Activated naive CD4-positive, alpha-beta T cell treated with anti-CD3 and anti-CD28 coated beads, Interleukin-2, amount 10 ng/mL, durations not matched to agents 7 days and 5 days (primary cell): ENCODE results near the gene MLST8.
"Not testable (repeated sequence)": the region's sequence is repeated elsewhere in the genome, so short reads cannot be mapped to it uniquely, and the experiment has no call there.

Experiments used
- CTCF ChIA-PET: fragments of 350-600 bp; sonication (Branson Sonifier 250); formaldehyde crosslinking; loops from one replicate; lab custom pipeline; 2021; ENCODE audit warnings: antibody characterized with exemption; lab: Charles Lee
- DNase-seq: peaks from one replicate; pipeline ENCODE4 v3.0.0-alpha.2; 2020
- H3K27ac Mint-ChIP-seq: one replicate; pipeline ENCODE4 v1.8.0; 2021; ENCODE audit warnings: mild to moderate bottlenecking, moderate library complexity, mixed read lengths
- H3K27me3 Mint-ChIP-seq: one replicate; pipeline ENCODE4 v1.8.0; 2021; ENCODE audit warnings: mild to moderate bottlenecking, mixed read lengths
- H3K36me3 Mint-ChIP-seq: one replicate; pipeline ENCODE4 v1.8.0; 2021; ENCODE audit warnings: mixed read lengths
- H3K4me1 Mint-ChIP-seq: one replicate; pipeline ENCODE4 v1.8.0; 2021; ENCODE audit warnings: mixed read lengths
- H3K4me3 Mint-ChIP-seq: one replicate; pipeline ENCODE4 v1.8.0; 2021; ENCODE audit warnings: mild to moderate bottlenecking, moderate library complexity, mixed read lengths
- H3K9me3 Mint-ChIP-seq: one replicate; pipeline ENCODE4 v1.8.0; 2021; ENCODE audit warnings: mixed read lengths

Gene MLST8

GRCh38 chr16:2238838-2239675 is 33.8 kb downstream of the MLST8 start:
- no peak overlapping the region for H3K4me3 Mint-ChIP-seq
- CTCF ChIA-PET = no interaction called here

GRCh38 chr16:2240331-2240730 is 35.1 kb downstream of the MLST8 start:
- H3K27me3 Mint-ChIP-seq = peaks cover 32% of the 10 kb centered on the region
- CTCF ChIA-PET, H3K36me3 Mint-ChIP-seq, H3K4me1 Mint-ChIP-seq, H3K4me3 Mint-ChIP-seq, H3K27ac Mint-ChIP-seq, DNase-seq, H3K9me3 Mint-ChIP-seq: not testable (repeated sequence)

More at GRCh38 chr16:2238838-2239675, 33.8 kb downstream of the MLST8 start:
- H3K9me3 Mint-ChIP-seq = no peaks in the 10 kb centered on the region
- peaks cover 38% of the 10 kb centered on the region for H3K27me3 Mint-ChIP-seq
- H3K36me3 Mint-ChIP-seq = peaks cover 12% of the 10 kb centered on the region
- no peak for DNase-seq
- H3K4me1 Mint-ChIP-seq = peaks cover 5% of the 10 kb centered on the region
- H3K27ac Mint-ChIP-seq = no peak overlapping the region

- no peaks in the 10 kb centered on the region for H3K9me3 Mint-ChIP-seq
- peaks cover 9% of the 10 kb centered on the region for H3K36me3 Mint-ChIP-seq
- peak overlapping the region; percentile 53 for H3K27ac Mint-ChIP-seq
- peaks cover 9% of the 10 kb centered on the region for H3K27me3 Mint-ChIP-seq
- CTCF ChIA-PET = no interaction called here
- no peak overlapping the region for H3K4me3 Mint-ChIP-seq
- no peak for DNase-seq
- peaks cover 5% of the 10 kb centered on the region for H3K4me1 Mint-ChIP-seq
These were observed 37.3 kb downstream of the MLST8 start for GRCh38 chr16:2242598-2242997.

GRCh38 chr16:2243031-2243528 is 37.8 kb downstream of the MLST8 start:
- H3K36me3 Mint-ChIP-seq = peaks cover 9% of the 10 kb centered on the region
- CTCF ChIA-PET = no interaction called here
- peaks cover 7% of the 10 kb centered on the region for H3K27me3 Mint-ChIP-seq
- H3K4me3 Mint-ChIP-seq = no peak overlapping the region
- H3K27ac Mint-ChIP-seq = no peak overlapping the region
- H3K4me1 Mint-ChIP-seq = peaks cover 5% of the 10 kb centered on the region
- H3K9me3 Mint-ChIP-seq = no peaks in the 10 kb centered on the region
- DNase-seq = no peak

GRCh38 chr16:2243781-2244180 is 38.5 kb downstream of the MLST8 start:
- DNase-seq = no peak
- Mint-ChIP-seq H3K4me1 (peaks cover 5% of the 10 kb centered on the region), H3K27ac (no peak overlapping the region), H3K9me3 (no peaks in the 10 kb centered on the region), H3K27me3 (no peaks in the 10 kb centered on the region), H3K36me3 (peaks cover 9% of the 10 kb centered on the region), H3K4me3 (no peak overlapping the region)
- CTCF ChIA-PET = no interaction called here

GRCh38 chr16:2244301-2244700 is 39.0 kb downstream of the MLST8 start:
- peaks cover 5% of the 10 kb centered on the region for H3K4me1 Mint-ChIP-seq
- H3K4me3 Mint-ChIP-seq = no peak overlapping the region
- CTCF ChIA-PET = no interaction called here
- no peak overlapping the region for H3K27ac Mint-ChIP-seq
- H3K27me3 Mint-ChIP-seq = no peaks in the 10 kb centered on the region
- no peaks in the 10 kb centered on the region for H3K9me3 Mint-ChIP-seq
- DNase-seq = no peak
- H3K36me3 Mint-ChIP-seq = peaks cover 9% of the 10 kb centered on the region

GRCh38 chr16:2244926-2245795 is 39.9 kb downstream of the MLST8 start:
- Mint-ChIP-seq H3K27me3 (no peaks in the 10 kb centered on the region), H3K4me1 (peaks cover 9% of the 10 kb centered on the region), H3K4me3 (no peak overlapping the region), H3K27ac (no peak overlapping the region), H3K36me3 (peaks cover 9% of the 10 kb centered on the region), H3K9me3 (no peaks in the 10 kb centered on the region)
- DNase-seq = no peak
- CTCF ChIA-PET = no interaction called here

GRCh38 chr16:2246301-2246885 is 41.1 kb downstream of the MLST8 start:
- H3K27ac Mint-ChIP-seq = no peak overlapping the region
- H3K4me3 Mint-ChIP-seq = no peak overlapping the region
- DNase-seq = no peak
- H3K36me3 Mint-ChIP-seq = peaks cover 12% of the 10 kb centered on the region
- peaks cover 16% of the 10 kb centered on the region for H3K4me1 Mint-ChIP-seq
- CTCF ChIA-PET = no interaction called here
- H3K9me3 Mint-ChIP-seq = no peaks in the 10 kb centered on the region
- no peaks in the 10 kb centered on the region for H3K27me3 Mint-ChIP-seq

- CTCF ChIA-PET = interaction anchor here (0.8 to 2.5 kb wide), 8 partner anchors 11 to 247 kb away, joined by 3 to 16 read pairs (median 4); partner anchors contain the start of gene NPW
- H3K36me3 Mint-ChIP-seq = peaks cover 23% of the 10 kb centered on the region
- peak overlapping the region; percentile 93 for H3K4me3 Mint-ChIP-seq
These were observed 45.5 kb downstream of the MLST8 start for GRCh38 chr16:2250652-2251295.

GRCh38 chr16:2251296-2252111 is 46.2 kb downstream of the MLST8 start, which contains the start of gene ECI1:
Gene ECI1, minus strand, starts transcription at chr16:2251587. Its CDS starts 21 bp downstream, at chr16:2251566.
- no peaks in the 10 kb centered on the region for H3K9me3 Mint-ChIP-seq
- no peaks in the 10 kb centered on the region for H3K27me3 Mint-ChIP-seq
- peaks cover 13% of the 10 kb centered on the region for H3K4me1 Mint-ChIP-seq
- peak; percentile 87 for DNase-seq
- H3K27ac Mint-ChIP-seq = peak within 1 kb of the TSS; percentile 95
- H3K4me3 Mint-ChIP-seq = peak within 1 kb of the TSS; percentile 93
- CTCF ChIA-PET = interaction anchor here (0.6 to 2.5 kb wide), 11 partner anchors 10 to 248 kb away, joined by 3 to 16 read pairs (median 4); partner anchors contain the start of genes ABCA3 and NPW
- peaks cover 28% of the 10 kb centered on the region for H3K36me3 Mint-ChIP-seq

More at GRCh38 chr16:2250652-2251295, 45.5 kb downstream of the MLST8 start:
- peak overlapping the region; percentile 95 for H3K27ac Mint-ChIP-seq
- peak; percentile 65 for DNase-seq
- H3K4me1 Mint-ChIP-seq = peaks cover 13% of the 10 kb centered on the region
- H3K27me3 Mint-ChIP-seq = no peaks in the 10 kb centered on the region
- H3K9me3 Mint-ChIP-seq = no peaks in the 10 kb centered on the region

GRCh38 chr16:2252806-2253148 is 47.5 kb downstream of the MLST8 start:
- Mint-ChIP-seq H3K4me3 (no peak overlapping the region), H3K9me3 (no peaks in the 10 kb centered on the region), H3K27ac (peak overlapping the region; percentile 38), H3K36me3 (peaks cover 39% of the 10 kb centered on the region), H3K27me3 (no peaks in the 10 kb centered on the region), H3K4me1 (peaks cover 13% of the 10 kb centered on the region)
- CTCF ChIA-PET = interaction anchor here (1.0 to 2.5 kb wide), 4 partner anchors 37 to 249 kb away, joined by 4 to 16 read pairs (median 6); no protein-coding TSS in a partner anchor
- no peak for DNase-seq

- CTCF ChIA-PET = interaction anchor here (2.5 kb wide), 1 partner anchor 250 kb away, joined by 8 read pairs; no protein-coding TSS in a partner anchor
- Mint-ChIP-seq H3K27ac (peak overlapping the region; percentile 38), H3K4me1 (peaks cover 13% of the 10 kb centered on the region), H3K27me3 (no peaks in the 10 kb centered on the region), H3K4me3 (no peak overlapping the region), H3K9me3 (no peaks in the 10 kb centered on the region), H3K36me3 (peaks cover 43% of the 10 kb centered on the region)
- DNase-seq = no peak
These were observed 48.0 kb downstream of the MLST8 start for GRCh38 chr16:2253293-2253692.
